HG02884 (cell line): Measurements from ENCODE around the gene BIRC7.

ENCODE experiments used
- ATAC-seq: cut with Tn5 transposase; IDR thresholded peaks from one replicate; pipeline ENCODE4 v1.9.1; 2021; ENCODE audit warnings: mild to moderate bottlenecking, moderate library complexity; ENCODE audit not compliant: unreplicated experiment

BIRC7 gene

GRCh38 chr20:63235399-63235983 lies at the start of gene BIRC7:
Gene BIRC7, plus strand, starts transcription at chr20:63235905. Its CDS starts 192 bp downstream, at chr20:63236097.
- ATAC-seq: no peak

DNA sequence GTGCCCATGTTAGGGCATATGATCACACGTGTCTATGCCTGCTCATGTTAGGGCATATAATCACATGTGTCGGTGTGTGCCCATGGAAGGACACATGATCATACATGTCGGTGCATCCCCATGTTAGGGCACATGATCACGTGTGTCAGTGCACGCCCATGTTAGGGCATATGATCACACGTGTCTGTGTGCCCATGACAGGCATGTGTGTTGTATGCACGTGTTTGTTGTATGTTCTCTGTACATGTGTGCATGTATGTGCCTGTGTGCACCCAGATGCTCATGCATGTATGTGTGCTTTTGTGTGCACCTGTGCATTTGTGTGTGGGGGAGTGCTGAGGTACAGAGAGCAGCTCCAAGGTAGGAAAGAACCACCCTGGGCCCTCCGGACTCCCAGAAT lies 49.6 kb upstream of the BIRC7 start:
- no peak for ATAC-seq

DNA sequence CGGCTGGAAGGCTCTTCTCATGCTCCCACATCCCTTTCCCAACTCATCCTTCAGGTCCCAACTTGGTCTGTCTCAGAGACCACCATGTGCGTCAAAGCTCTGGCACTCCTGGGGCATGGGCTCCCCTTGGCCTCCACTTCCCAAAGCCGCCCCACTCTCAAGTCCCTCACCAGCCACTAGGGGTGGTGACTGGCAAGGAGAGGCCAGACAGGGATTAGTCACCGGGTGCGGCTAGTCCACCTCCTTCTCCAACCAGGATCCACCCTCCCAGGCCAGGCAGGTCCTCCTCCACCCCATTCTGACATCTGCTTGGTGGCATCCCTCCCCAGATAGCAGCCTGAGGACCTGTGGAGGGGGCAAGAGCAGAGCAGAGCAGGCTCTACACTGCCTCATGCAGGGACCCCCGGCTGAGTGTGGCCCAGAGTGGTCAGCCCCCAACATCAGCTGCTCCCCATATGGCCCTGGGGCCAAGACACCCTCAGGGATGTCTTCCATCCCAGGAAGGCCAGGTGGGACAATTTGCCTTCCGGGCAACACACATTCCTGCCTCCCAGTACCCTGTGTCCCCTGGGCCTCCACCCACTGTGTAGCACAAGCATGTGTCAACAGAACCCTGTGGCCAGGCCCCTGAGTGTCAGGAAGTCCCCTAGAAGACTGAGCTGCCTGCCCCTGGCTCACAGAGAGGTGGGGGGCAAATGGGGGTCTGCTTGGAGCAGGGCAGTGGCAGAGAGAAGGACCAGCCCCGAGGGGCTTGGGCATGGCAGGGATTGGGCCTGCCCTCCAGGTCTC lies 49.0 kb upstream of the BIRC7 start:
- no peak for ATAC-seq

DNA sequence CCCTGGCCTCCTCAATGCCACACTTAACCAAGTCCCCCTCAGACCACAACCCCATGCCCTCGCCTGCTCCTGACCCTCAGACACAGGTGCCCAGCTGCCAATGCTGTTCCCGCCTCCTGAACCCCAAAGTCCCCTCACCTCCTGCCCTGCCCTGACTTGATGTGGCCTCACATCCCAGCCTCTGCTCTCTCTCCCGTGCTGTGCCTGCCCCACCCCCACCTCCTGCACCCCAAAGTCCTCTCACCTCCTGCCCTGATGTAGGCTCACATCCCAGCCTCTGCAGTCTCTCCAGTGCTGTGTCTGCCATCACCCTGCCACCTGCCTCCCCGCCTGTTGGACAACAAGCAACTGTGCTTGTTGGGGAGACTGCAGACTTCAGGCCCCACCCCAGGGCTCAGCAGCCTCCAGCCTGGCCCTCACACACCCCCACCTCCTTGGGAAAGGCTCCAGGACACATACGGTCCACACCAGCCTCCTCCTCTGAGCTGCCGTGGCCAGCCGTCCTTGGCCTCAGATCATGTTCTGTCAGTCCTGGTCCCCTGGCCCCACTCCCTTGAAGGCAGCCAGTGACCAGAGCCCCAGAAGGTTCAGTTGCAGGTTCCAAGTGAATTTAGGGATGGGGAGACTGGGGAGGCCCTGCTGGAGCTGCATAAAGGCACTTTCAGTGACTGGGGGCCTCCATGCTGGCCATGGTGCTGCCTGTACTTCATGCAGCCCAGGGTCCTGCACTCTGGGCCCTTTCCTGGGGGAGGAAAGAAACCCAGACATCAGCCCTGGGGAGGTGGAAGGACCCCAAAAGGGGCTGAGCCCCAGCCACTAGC lies 48.2 kb upstream of the BIRC7 start:
- no peak for ATAC-seq

GRCh38 chr20:63188159-63188442 lies 47.6 kb upstream of the BIRC7 start:
- no peak for ATAC-seq

DNA sequence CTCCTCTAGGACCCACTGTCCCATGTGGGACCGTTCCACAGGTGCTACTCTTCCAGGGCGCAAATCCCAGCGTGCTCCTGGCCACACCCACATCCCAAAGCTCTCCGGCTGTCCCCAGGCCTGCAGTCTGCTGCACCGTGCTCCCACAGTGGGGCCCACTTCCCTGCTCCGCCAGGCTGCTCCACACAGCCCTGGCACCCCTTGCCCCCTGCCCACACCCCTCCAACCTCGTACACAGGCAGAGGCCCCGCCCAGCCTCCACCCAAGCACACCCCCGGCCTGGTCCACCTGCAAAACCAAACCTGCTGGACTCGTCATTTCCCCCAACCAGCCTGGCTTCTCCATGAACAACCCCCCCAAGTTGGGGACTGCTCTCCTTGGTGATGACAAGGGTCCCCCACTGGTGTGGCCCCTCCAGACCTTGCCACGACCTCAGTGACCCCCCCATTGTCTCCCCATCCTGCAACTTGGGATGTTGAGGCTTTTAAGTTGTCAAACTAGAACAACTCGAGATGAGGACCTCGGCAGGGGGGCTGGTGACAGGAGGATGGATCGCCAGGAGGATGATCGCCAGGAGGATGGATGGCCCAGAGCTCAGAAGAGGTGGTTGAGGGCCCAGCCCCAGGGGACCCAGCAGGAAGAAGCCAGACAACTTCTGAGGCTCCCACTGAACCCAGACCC lies 46.9 kb upstream of the BIRC7 start:
- no peak for ATAC-seq

- ATAC-seq: no peak
Observed at GRCh38 chr20:63189322-63189642, 46.4 kb upstream of the BIRC7 start.

DNA sequence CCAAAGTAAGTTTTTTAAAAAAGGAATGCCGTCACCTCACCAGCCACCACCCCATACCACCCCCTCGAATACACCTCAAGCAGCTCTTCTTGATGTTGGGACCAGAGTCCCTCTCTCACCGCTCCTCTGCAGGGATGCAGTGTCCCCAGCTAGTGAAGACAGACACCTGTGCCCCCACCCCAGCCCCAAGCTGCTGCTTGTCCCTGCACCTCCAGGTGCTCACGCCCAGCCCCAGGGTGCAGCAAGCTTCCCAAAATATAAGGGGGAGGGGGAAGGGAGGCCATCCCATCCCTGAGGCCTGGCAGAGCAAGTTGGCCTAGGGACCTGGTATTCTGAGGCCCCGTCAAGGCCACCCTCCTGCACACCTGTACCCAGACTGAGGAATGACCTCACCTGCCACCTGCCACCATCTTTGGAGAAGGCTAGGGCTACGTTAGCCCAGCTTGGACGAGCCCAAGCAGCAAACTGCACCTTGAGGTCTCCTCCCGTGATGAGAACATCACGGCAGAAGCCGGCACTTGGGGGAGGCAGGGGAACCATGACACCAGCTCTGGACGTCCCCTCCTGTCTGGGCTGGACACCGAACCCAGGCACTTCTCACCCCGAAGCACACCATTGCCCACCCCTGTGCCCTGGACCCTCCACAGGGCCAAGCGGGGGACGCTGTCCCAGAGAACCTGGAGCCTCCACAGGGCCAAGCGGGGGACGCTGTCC lies 45.7 kb upstream of the BIRC7 start:
- ATAC-seq: no peak

DNA sequence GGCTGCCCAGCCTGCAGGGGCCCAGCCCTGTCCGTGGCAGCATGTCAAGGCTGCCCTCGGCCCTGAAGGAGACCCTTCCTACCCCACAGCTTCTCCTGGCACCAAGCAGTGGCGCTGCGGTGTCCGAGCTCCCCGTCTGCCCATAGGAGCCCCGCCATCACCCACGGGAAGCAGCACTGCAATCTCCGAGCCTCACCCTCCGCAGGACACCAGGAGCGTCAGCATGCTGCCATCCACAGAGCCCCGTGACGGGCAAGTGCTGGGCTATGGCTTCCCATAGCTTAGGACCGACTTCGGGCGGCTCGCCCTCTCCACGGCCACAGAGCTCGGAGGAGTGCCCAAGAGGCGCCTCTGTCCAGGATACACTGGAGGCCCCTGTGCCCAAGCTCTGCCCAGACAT lies 44.9 kb upstream of the BIRC7 start:
- no peak for ATAC-seq

- ATAC-seq: no peak
Observed at GRCh38 chr20:63191400-63191799, 44.3 kb upstream of the BIRC7 start.

GRCh38 chr20:63192721-63193120 lies 43.0 kb upstream of the BIRC7 start:
- ATAC-seq: no peak

DNA sequence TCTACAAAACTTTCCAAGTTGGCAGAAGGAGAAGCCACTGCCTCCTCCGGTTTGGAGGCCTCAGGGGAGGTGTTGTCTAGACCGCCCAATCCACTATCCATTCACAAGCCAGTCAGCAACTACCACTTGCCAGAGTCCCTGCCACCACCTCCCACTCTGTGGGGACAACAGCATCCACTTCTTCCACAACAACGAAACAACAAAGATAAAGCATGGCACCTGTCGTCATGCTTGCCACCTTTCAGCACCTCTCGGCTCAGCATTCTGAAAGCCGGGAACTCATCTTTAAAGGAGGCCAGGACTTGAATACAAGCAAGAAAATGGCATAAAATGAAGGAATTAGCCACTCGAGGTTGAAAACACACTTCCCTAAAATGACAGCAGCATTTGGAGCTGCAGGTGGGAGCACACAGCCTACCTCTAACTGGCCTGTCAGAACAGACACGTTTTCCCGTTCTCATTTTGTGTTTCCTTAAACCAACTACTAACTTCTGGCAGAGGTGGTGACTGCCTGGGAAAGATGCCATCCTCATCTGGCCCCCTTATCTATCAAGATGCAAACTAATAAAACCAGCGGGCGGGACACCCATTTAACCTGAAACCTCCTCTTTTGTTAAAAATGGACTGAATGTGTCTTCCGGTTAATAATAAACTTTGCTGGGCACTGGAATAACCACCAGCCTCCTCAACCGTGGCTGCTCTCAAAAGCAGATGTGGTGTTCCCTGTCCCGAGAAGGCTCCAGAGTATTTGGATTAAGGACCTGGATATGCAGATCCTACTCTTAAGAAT lies 41.5 kb upstream of the BIRC7 start:
- ATAC-seq: no peak

DNA sequence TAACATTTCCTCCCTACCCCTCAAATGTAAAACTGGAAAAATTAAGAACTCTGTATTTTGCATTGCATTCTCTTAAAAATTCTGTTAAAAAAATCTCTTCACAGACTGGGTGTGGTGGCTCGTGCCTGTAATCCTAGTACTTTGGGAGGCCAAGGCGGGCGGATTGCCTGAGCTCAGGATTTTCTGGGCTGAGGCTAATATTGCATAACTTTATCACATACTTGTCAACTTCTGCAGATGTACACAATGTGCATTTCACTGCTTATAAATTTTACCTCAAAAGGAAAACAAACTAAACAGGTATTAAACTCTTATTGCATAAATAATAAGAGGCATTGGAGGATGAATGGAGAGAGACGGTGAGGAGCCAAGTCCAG lies 40.9 kb upstream of the BIRC7 start:
- no peak for ATAC-seq

DNA sequence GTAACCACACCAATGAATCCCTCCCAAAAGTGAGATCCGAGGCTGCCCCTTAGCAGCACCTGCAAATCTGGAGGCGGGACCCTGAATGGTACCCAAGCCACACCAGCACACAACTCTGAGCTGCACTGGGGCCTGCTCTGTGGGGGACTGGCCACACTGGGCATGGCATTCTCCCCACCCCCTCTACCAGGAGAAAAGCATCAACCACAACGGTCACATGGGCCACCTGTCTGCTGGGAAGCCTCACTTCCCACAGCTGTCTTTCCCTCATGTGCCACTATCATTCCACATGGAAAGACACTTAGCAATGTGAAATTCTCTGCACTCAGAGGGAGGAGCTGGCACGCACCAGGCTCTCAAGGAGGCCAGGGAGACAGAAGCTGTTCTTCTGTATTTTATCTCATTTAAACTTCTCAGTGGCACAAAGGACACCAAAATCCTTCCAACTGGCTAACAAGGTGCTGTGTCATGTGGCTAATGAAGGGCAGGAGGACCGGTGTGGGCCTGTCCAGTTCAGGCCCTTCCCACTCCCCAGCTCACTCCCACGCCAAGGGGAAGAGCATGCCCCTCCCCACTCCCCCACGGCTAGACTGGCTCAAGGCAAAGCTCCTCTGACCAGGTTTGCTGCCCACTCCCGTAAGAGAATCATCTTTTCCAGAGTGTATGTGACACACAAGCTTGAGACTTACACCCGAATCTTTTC lies 38.8 kb upstream of the BIRC7 start:
- no peak for ATAC-seq

GRCh38 chr20:63198606-63199005 lies 37.1 kb upstream of the BIRC7 start:
- ATAC-seq: no peak

- ATAC-seq: no peak
Observed at GRCh38 chr20:63202021-63202420, 33.7 kb upstream of the BIRC7 start.

DNA sequence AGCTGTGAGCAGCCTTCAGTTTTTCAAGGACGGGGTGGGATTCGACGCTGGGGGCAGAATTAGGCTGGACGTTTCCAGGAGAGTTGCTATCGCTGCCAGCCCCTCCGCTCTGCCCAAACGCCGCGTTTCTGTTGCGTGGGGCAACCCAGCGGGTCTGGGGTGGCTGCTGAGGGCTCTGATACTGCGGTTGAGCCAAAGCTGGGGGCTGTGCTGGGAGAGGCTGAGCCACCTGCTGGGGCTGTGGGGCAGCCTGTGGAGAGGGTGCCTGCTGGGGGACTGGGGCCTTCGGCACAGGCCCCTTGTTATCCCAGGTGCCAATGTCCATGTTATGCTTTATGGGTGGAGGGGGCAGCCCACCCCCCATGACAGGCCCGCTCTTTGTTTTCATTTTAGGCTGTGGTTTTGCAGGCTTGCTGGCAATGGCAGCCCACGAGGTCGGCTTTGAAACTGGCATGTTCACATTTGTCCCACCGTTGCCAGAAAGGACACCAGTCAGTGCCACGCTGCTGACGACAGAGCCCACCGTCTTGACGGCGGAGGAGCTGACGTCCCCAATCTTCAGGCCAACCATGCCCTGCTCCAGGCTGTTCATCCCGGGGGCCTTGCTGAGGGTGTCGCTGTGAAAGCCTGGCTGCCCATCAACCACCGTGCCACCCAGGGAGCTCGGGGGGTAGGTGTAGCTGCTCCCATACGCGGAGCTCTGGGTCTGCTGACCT lies 32.7 kb upstream of the BIRC7 start:
- no peak for ATAC-seq

- no peak for ATAC-seq
Observed at GRCh38 chr20:63204362-63204761, 31.3 kb upstream of the BIRC7 start.

- ATAC-seq: no peak
Observed at GRCh38 chr20:63205896-63206295, 29.8 kb upstream of the BIRC7 start.
